GM21825 (cell line): ENCODE results near the gene ITFG1.
"Not testable (repeated sequence)": the region's sequence is repeated elsewhere in the genome, so short reads cannot be mapped to it uniquely, and the experiment has no call there.

Experiments used
- ATAC-seq: cut with Tn5 transposase; IDR thresholded peaks from one replicate; pipeline ENCODE4 v1.9.1; 2021; ENCODE audit warnings: mild to moderate bottlenecking, moderate library complexity; ENCODE audit not compliant: unreplicated experiment

The ITFG1 gene

GRCh38 chr16:47250983-47251382, 209.9 kb downstream of the ITFG1 start:
- ATAC-seq: no peak

- ATAC-seq: no peak
Observed at GRCh38 chr16:47247690-47248089, 213.2 kb downstream of the ITFG1 start.

GRCh38 chr16:47244206-47244605, 216.7 kb downstream of the ITFG1 start:
- ATAC-seq: no peak

- no peak for ATAC-seq
Observed at GRCh38 chr16:47241061-47241460, 219.8 kb downstream of the ITFG1 start.

- ATAC-seq: no peak
Observed at GRCh38 chr16:47236716-47237115, 224.1 kb downstream of the ITFG1 start.

- no peak for ATAC-seq
Observed at GRCh38 chr16:47230296-47230695, 230.6 kb downstream of the ITFG1 start.

- no peak for ATAC-seq
Observed at GRCh38 chr16:47229053-47230050, 231.5 kb downstream of the ITFG1 start.

- no peak for ATAC-seq
Observed at GRCh38 chr16:47228241-47228640, 232.6 kb downstream of the ITFG1 start.

GRCh38 chr16:47213761-47214440, 247.0 kb downstream of the ITFG1 start:
- ATAC-seq: no peak

GRCh38 chr16:47211218-47211617, 249.6 kb downstream of the ITFG1 start:
- ATAC-seq: no peak

GRCh38 chr16:47204736-47205504, 255.9 kb downstream of the ITFG1 start:
- no peak for ATAC-seq

GRCh38 chr16:47203433-47203832, 257.4 kb downstream of the ITFG1 start:
- not testable (repeated sequence) for ATAC-seq

GRCh38 chr16:47198180-47198575, 262.7 kb downstream of the ITFG1 start:
- ATAC-seq: no peak

- ATAC-seq: no peak
Observed at GRCh38 chr16:47197536-47198179, 263.2 kb downstream of the ITFG1 start.

- no peak for ATAC-seq
Observed at GRCh38 chr16:47196457-47196856, 264.4 kb downstream of the ITFG1 start.

GRCh38 chr16:47182318-47182717, 278.5 kb downstream of the ITFG1 start:
- no peak for ATAC-seq

GRCh38 chr16:47181066-47181465, 279.8 kb downstream of the ITFG1 start:
- not testable (repeated sequence) for ATAC-seq

GRCh38 chr16:47180073-47180472, 280.8 kb downstream of the ITFG1 start:
- ATAC-seq: no peak

- ATAC-seq: no peak
Observed at GRCh38 chr16:47175152-47175551, 285.7 kb downstream of the ITFG1 start.

GRCh38 chr16:47162670-47163420, 298.0 kb downstream of the ITFG1 start:
- ATAC-seq: no peak
